ENCODE measurements around the gene STRBP.

DNA sequence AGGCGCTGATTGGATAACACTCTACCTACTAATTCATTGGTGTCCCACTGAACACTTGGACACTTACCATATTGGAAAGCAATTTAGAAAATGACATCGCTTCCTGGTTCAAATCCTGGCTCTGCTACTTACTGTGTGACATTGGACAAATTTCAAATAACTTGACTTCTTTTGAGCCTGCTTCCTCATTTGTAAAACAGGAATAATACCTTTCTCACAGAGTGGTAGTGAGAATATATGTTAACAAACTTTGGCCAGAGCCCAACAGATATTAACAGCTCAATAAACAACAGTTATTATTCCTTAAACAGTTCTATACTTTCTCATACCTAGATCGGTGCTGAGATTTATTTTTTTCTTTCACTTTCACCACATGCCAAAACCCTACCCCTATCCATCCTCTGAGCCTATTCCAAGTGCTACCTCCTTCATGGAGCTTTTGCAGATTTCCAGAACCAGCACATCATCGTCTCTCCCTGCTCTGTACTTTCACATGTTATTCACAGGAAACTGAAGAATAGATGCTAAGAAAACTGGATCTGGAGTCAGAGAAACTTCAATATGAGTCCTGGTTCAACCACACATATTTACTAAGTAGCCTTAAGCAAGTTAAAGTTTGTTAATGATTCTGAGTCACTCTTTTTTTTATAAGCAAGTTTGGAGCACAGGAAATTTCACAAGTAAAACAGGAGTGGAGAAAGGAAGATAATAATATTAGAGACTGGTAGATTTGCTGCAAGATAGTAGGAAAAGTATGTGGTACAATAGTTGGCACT lies 92.3 kb downstream of the STRBP start:
- TF ChIP-seq POLR2AphosphoS5 (IDR thresholded peaks at IDR 0.05; ENCODE audit: low read depth, low read length) (no peak), POLR2A (IDR thresholded peaks at IDR 0.05; ENCODE audit: low read depth, low read length) (no peak), POU2F2 (IDR thresholded peaks at IDR 0.05; ENCODE audit: low read depth, low read length) (no peak)
